Activated CD4-positive, CD25-positive, alpha-beta regulatory T cell treated with anti-CD3 and anti-CD28 coated beads, Interleukin-2, amount 50 U/mL, for 24 hours (primary cell): ENCODE results near the gene LYSMD2.
A peak's percentile ranks its signal among the peaks of the same experiment; 100 is the strongest.
"Not testable (repeated sequence)": the region's sequence is repeated elsewhere in the genome, so short reads cannot be mapped to it uniquely, and the experiment has no call there.

ENCODE experiments used
- ATAC-seq, 2 donors: fragments of 150-1000 bp; cut with Tn5 transposase; one replicate each; pipeline ENCODE4 v1.10.0; 2021; ENCODE audit warnings: mild to moderate bottlenecking in 1 of 2, moderate library complexity in 1 of 2

LYSMD2 gene

GRCh38 chr15:51737522-51738305 is at the start of gene LYSMD2:
Gene LYSMD2, minus strand, starts transcription at chr15:51737655. Its CDS starts 33 bp downstream, at chr15:51737622.
- ATAC-seq: peak; percentile 44 to 49

GRCh38 chr15:51787130-51787529 is 49.7 kb upstream of the LYSMD2 start:
- ATAC-seq: not testable (repeated sequence)

GRCh38 chr15:51783967-51784366 is 46.5 kb upstream of the LYSMD2 start:
- no peak for ATAC-seq

GRCh38 chr15:51782357-51782896 is 45.0 kb upstream of the LYSMD2 start:
- ATAC-seq: no peak

GRCh38 chr15:51781506-51781905 is 44.1 kb upstream of the LYSMD2 start:
- ATAC-seq: no peak

GRCh38 chr15:51780636-51781035 is 43.2 kb upstream of the LYSMD2 start:
- no peak for ATAC-seq

GRCh38 chr15:51776952-51777569 is 39.6 kb upstream of the LYSMD2 start:
- peak; percentile 72 to 81 for ATAC-seq

GRCh38 chr15:51775967-51776816 is 38.7 kb upstream of the LYSMD2 start:
- no peak for ATAC-seq

- no peak for ATAC-seq
Observed at GRCh38 chr15:51774916-51775315, 37.5 kb upstream of the LYSMD2 start.

GRCh38 chr15:51771773-51772172 is 34.3 kb upstream of the LYSMD2 start:
- ATAC-seq: no peak

- ATAC-seq: no peak
Observed at GRCh38 chr15:51770902-51771301, 33.4 kb upstream of the LYSMD2 start.

- ATAC-seq: no peak
Observed at GRCh38 chr15:51768018-51768417, 30.6 kb upstream of the LYSMD2 start.

- ATAC-seq: no peak
Observed at GRCh38 chr15:51766341-51766740, 28.9 kb upstream of the LYSMD2 start.

GRCh38 chr15:51765751-51766150 is 28.3 kb upstream of the LYSMD2 start:
- ATAC-seq: no peak

- ATAC-seq: no peak
Observed at GRCh38 chr15:51760805-51761204, 23.4 kb upstream of the LYSMD2 start.

- ATAC-seq: no peak
Observed at GRCh38 chr15:51759557-51760070, 22.2 kb upstream of the LYSMD2 start.

GRCh38 chr15:51758645-51759044 is 21.2 kb upstream of the LYSMD2 start:
- ATAC-seq: no peak

GRCh38 chr15:51757450-51757849 is 20.0 kb upstream of the LYSMD2 start:
- no peak for ATAC-seq

GRCh38 chr15:51756482-51756881 is 19.0 kb upstream of the LYSMD2 start:
- ATAC-seq: no peak

- no peak for ATAC-seq
Observed at GRCh38 chr15:51755790-51756189, 18.3 kb upstream of the LYSMD2 start.

- no peak for ATAC-seq
Observed at GRCh38 chr15:51754267-51754666, 16.8 kb upstream of the LYSMD2 start.

- no peak for ATAC-seq
Observed at GRCh38 chr15:51752888-51753287, 15.4 kb upstream of the LYSMD2 start.
